Pancreas (tissue), 10 donors: Measurements from ENCODE around the gene RAB30. TPM values are rescaled to one million over a fixed set of nuclear protein-coding genes. Genes with fewer than 3 reads are reported as not detected.
"Not testable (repeated sequence)": the region's sequence is repeated elsewhere in the genome, so short reads cannot be mapped to it uniquely, and the experiment has no call there.

Source experiments
- ATAC-seq, 4 donors: fragments of 200-7000 bp; cut with Tn5 transposase; one replicate each; pipeline versions ENCODE4 v1.8.0 to v1.9.1; 2020; ENCODE audit warnings: mild to moderate bottlenecking in 4 of 4, moderate library complexity in 4 of 4
- DNase-seq, 6 donors: peaks; one replicate each; pipeline ENCODE4 v3.0.0-alpha.2; 2020
- FAIRE-seq: peaks from 2 replicates; lab custom pipeline; 2012; peaks lifted over from hg19 to GRCh38; lab: Jason Lieb, UNC
- H3K27ac ChIP-seq, 4 donors: fragments of 200-600 bp; sonication (generic); 1 replicate in 3 of 4; 2 replicates in 1 of 4; pipeline versions ENCODE4 v1.5.0 to v1.8.0; 2020
- H3K27me3 ChIP-seq, 4 donors: fragments of 200-600 bp; one replicate each; pipeline ENCODE4 v1.8.0; 2021
- H3K36me3 ChIP-seq, 3 donors: fragments of 200-600 bp; sonication (generic) in 1 of 3; one replicate each; pipeline versions ENCODE4 v1.5.0 to v1.8.0; 2020 to 2021
- H3K4me1 ChIP-seq, 3 donors: fragments of 200-600 bp; one replicate each; pipeline ENCODE4 v1.8.0; 2021
- H3K4me3 ChIP-seq, 4 donors: fragments of 200-600 bp; sonication (generic) in 2 of 4; one replicate each; pipeline versions ENCODE4 v1.5.0 to v1.8.0; 2020 to 2021
- H3K9me3 ChIP-seq, 4 donors: fragments of 200-600 bp; one replicate each; pipeline ENCODE4 v1.8.0; 2021
- WGBS, 2 donors: extraction: QIAGEN DNeasy Blood & Tissue Kit; methylation state at CpG; one replicate each; pipeline ENCODE4 v1.1.7; 2013; 5-methylcytosine and 5-hydroxymethylcytosine counted together
- intact Hi-C, 3 donors: fragments of 100-400 bp; cut with DNase I; formaldehyde crosslinking; loops; one replicate each; pipeline versions ENCODE4 v1.11.1 to v1.14.2; 2022
- polyA plus RNA-seq, 2 donors: library from polyadenylated mRNA; stranded (reverse); fragments of 200-250 nt; gene quantifications; one replicate each; pipeline ENCODE4 v1.2.3, GENCODE V29; 2013
- total RNA-seq, 6 donors: library from RNA; stranded (reverse); fragmentation: NEBNext Ultra II Directional in 4 of 6; extraction: Animal tissue kit (Norgen Biotek cat#: 25700) in 4 of 6; gene quantifications; one replicate each; pipeline versions ENCODE4 v1.2.1 to v1.2.4, GENCODE V29; 2021 to 2023
- TF ChIP-seq, protein P1 (sequence below), 4 donors: fragments of 200-600 bp; sonication (generic) in 3 of 4; IDR thresholded peaks; one replicate each; pipeline versions ENCODE4 v1.5.0 to v1.8.0; 2021; ENCODE audit warnings: antibody characterized with exemption in 4 of 4
- donor health status: healthy with polysubstance abuse.
- donor health status: DM: no; HTN: no; CAD: no; lungs with moderate emphysema.
- donor health status: DM: no; HTN: no; CAD: no.
- donor health status: control.
- donor health status: control.
- donor health status: Bipolar disorder and iron deficiency.
- donor health status: DM: yes; HTN: yes; CAD: no.
- donor health status: DM: no; HTN: no; CAD: no.
- donor health status: DM: no; HTN: no; CAD: no.
- donor health status: DM: yes; HTN: yes; CAD: no.

Gene RAB30
- total and polyA plus RNA-seq, 8 donors, result 1.0 to 6.7 (median 4.9) TPM

GRCh38 chr11:82974135-82974534 lies 97.6 kb downstream of the RAB30 start:
- intact Hi-C loops, result no loop called here
- Histone ChIP-seq H3K27me3 (no peaks in the 10 kb centered on the region), H3K4me3 (no peak overlapping the region), H3K27ac (no peak overlapping the region), H3K36me3 (no peaks in the 10 kb centered on the region), H3K4me1 (no peaks in the 10 kb centered on the region), H3K9me3 (no peaks in the 10 kb centered on the region)
- TF ChIP-seq, protein P1, sequence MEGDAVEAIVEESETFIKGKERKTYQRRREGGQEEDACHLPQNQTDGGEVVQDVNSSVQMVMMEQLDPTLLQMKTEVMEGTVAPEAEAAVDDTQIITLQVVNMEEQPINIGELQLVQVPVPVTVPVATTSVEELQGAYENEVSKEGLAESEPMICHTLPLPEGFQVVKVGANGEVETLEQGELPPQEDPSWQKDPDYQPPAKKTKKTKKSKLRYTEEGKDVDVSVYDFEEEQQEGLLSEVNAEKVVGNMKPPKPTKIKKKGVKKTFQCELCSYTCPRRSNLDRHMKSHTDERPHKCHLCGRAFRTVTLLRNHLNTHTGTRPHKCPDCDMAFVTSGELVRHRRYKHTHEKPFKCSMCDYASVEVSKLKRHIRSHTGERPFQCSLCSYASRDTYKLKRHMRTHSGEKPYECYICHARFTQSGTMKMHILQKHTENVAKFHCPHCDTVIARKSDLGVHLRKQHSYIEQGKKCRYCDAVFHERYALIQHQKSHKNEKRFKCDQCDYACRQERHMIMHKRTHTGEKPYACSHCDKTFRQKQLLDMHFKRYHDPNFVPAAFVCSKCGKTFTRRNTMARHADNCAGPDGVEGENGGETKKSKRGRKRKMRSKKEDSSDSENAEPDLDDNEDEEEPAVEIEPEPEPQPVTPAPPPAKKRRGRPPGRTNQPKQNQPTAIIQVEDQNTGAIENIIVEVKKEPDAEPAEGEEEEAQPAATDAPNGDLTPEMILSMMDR (IDR thresholded peaks at IDR 0.05), result no peak
- WGBS, 2 donors, result 95% methylated on average over 2 of the region's 2 CpGs
- DNase-seq, result no peak
- no peak for FAIRE-seq
- ATAC-seq, result no peak

DNA sequence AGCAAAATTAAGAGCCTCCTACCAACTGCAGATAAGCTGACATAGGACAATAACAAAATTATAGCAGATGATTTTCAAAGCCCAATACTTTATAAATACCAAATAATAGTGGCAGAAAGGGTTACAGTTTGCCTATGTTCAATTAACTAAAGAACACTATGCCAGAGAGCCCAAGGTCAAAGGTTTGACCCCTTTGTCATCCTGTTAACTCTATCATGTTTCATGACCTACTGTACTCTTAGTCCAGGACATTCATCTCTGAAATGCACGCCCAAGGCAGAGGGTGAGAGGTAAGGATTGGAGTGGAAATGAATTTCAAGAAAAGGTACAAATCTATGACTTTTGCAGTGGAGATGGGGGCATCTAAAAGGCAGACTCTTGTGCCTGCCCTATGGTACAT lies 99.6 kb downstream of the RAB30 start:
- no peak overlapping the region for H3K4me3 ChIP-seq
- TF ChIP-seq, protein P1 (IDR thresholded peaks at IDR 0.05), result no peak
- DNase-seq (no peak), ATAC-seq (no peak), FAIRE-seq (no peak)
- intact Hi-C loops, result no loop called here
- 82 to 86% methylated on average over 1 of the region's 1 CpG for WGBS, 2 donors
- H3K9me3 ChIP-seq, result no peaks in the 10 kb centered on the region
- H3K27ac ChIP-seq, result no peak overlapping the region
- H3K4me1 ChIP-seq, result no peaks in the 10 kb centered on the region
- H3K36me3 ChIP-seq, result no peaks in the 10 kb centered on the region
- H3K27me3 ChIP-seq, result no peaks in the 10 kb centered on the region

- FAIRE-seq, H3K27ac ChIP-seq, H3K27me3 ChIP-seq, intact Hi-C loops, H3K4me3 ChIP-seq, ATAC-seq, H3K36me3 ChIP-seq, H3K4me1 ChIP-seq, H3K9me3 ChIP-seq: not testable (repeated sequence)
- peak in 1 of 6 donors; percentile 18 for DNase-seq
- 86 to 92% methylated on average over 8 of the region's 8 CpGs for WGBS, 2 donors
Observed at GRCh38 chr11:82971519-82971946, 100.2 kb downstream of the RAB30 start.

GRCh38 chr11:82970507-82971083 lies 101.1 kb downstream of the RAB30 start:
- H3K27ac ChIP-seq, H3K27me3 ChIP-seq, intact Hi-C loops, H3K9me3 ChIP-seq, H3K4me3 ChIP-seq, FAIRE-seq, H3K36me3 ChIP-seq, H3K4me1 ChIP-seq: not testable (repeated sequence)
- DNase-seq (peak in 3 of 6 donors; percentile 22 to 65 (median 29)), ATAC-seq (peak in 1 of 4 donors; percentile 23)
- 79 to 83% methylated on average over 52 to 60 of the region's 60 CpGs for whole genome bisulfite sequencing, 2 donors

DNA sequence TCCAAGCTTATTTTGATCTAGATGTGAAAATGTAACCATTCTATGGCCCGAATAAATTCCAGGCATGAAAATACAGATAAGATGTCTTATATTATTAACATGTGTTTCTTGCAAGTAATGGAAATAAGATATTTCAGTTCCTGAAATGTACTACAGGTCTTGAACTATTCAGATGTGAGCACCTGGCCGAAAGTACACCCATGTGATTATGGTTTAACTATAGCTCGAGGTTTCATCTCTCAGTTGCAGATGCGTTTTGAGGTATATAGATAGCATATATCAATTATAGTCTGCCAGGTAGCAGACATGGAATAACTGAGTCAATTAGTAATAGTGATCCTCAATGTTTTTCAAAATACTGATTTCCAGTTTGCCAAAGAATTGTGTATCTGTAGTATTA lies 101.9 kb downstream of the RAB30 start:
- TF ChIP-seq, protein P1 (IDR thresholded peaks at IDR 0.05), result no peak
- Histone ChIP-seq H3K4me1 (no peaks in the 10 kb centered on the region), H3K9me3 (no peaks in the 10 kb centered on the region), H3K4me3 (no peak overlapping the region), H3K36me3 (no peaks in the 10 kb centered on the region), H3K27ac (no peak overlapping the region), H3K27me3 (no peaks in the 10 kb centered on the region)
- WGBS, 2 donors, result 82 to 94% methylated on average over 4 of the region's 4 CpGs
- DNase-seq, result no peak
- intact Hi-C loops, result no loop called here
- ATAC-seq, result no peak
- no peak for FAIRE-seq

DNA sequence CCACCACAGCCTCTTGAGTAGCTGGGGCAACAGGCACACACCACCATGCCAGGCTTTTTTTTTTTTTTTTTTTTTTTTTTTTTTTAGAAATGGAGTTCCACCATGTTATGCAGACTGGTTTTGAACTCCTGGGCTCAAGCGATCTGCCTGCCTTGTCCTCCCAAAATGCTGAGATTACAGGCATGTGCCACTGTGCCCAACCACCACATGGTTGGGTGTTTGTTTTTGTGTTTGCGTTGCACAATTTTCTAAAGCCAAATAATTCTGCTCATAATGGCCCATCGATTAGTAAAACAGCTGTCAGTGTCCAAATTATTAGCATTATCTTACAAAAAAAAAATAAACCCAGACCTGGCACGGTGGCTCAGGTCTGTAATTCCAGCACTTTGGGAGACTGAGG lies 104.3 kb downstream of the RAB30 start:
- WGBS, 2 donors, result 70 to 83% methylated on average over 4 of the region's 4 CpGs

GRCh38 chr11:82962021-82962420 lies 109.7 kb downstream of the RAB30 start:
- FAIRE-seq, ATAC-seq, H3K4me3 ChIP-seq, H3K4me1 ChIP-seq, intact Hi-C loops, H3K36me3 ChIP-seq, DNase-seq, H3K27ac ChIP-seq, H3K9me3 ChIP-seq, H3K27me3 ChIP-seq: not testable (repeated sequence)

More for the DNA sequence above, 104.3 kb downstream of the RAB30 start:
- DNase-seq (no peak), FAIRE-seq (no peak), ATAC-seq (no peak)
- Histone ChIP-seq H3K27ac (no peak overlapping the region), H3K36me3 (no peaks in the 10 kb centered on the region), H3K27me3 (no peaks in the 10 kb centered on the region), H3K4me1 (no peaks in the 10 kb centered on the region), H3K9me3 (no peaks in the 10 kb centered on the region), H3K4me3 (no peak overlapping the region)
- TF ChIP-seq, protein P1 (IDR thresholded peaks at IDR 0.05), result no peak
- intact Hi-C loops, result no loop called here
